OCI-LY7 (cell line): ENCODE measurements around the gene ARHGAP30.

ENCODE experiments used
- EZH2phosphoT487 ChIP-seq: fragments of 200-600 bp; sonication (generic); IDR thresholded peaks from 2 replicates; pipeline ENCODE4 v1.6.1; 2018; ENCODE audit warnings: low read depth, borderline replicate concordance, mild to moderate bottlenecking, mixed run types, antibody characterized with exemption, low read length, moderate library complexity, mixed read lengths
- TF ChIP-seq, protein P1 (sequence below): fragments of 200-600 bp; sonication (generic); conservative IDR thresholded peaks from 2 replicates; pipeline ENCODE4 v1.5.1; 2014; ENCODE audit warnings: mild to moderate bottlenecking, antibody characterized with exemption, low read length, moderate library complexity, mixed read lengths

DNA sequence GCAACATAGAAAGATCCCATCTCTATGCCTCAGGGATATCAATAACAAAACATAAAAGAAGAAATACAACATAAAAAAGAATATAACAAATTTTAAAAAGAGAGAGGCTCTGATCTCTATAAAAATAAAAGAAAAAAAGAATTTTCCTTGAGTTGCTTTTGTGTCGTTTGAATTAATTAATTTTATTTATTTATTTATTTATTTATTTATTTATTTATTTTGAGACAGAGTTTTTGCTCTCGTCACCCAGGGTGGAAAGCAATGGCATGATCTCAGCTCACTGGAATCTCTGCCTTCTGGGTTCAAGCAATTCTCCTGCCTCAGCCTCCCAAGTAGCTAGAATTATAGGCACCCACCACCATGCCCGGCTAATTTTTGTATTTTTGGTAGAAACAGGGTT, 57.3 kb downstream of the ARHGAP30 start:
- TF ChIP-seq, protein P1, sequence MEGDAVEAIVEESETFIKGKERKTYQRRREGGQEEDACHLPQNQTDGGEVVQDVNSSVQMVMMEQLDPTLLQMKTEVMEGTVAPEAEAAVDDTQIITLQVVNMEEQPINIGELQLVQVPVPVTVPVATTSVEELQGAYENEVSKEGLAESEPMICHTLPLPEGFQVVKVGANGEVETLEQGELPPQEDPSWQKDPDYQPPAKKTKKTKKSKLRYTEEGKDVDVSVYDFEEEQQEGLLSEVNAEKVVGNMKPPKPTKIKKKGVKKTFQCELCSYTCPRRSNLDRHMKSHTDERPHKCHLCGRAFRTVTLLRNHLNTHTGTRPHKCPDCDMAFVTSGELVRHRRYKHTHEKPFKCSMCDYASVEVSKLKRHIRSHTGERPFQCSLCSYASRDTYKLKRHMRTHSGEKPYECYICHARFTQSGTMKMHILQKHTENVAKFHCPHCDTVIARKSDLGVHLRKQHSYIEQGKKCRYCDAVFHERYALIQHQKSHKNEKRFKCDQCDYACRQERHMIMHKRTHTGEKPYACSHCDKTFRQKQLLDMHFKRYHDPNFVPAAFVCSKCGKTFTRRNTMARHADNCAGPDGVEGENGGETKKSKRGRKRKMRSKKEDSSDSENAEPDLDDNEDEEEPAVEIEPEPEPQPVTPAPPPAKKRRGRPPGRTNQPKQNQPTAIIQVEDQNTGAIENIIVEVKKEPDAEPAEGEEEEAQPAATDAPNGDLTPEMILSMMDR: no peak
- TF ChIP-seq EZH2phosphoT487: no peak
